ENCODE results near the gene ANKRD40. TPM values are rescaled to one million over a fixed set of nuclear protein-coding genes. Genes with fewer than 3 reads are reported as not detected.
"Not testable (repeated sequence)": the region's sequence is repeated elsewhere in the genome, so short reads cannot be mapped to it uniquely, and the experiment has no call there.

Gene ANKRD40
- total RNA-seq, 1 experiment from 2014 or later, result 44.3 TPM

DNA sequence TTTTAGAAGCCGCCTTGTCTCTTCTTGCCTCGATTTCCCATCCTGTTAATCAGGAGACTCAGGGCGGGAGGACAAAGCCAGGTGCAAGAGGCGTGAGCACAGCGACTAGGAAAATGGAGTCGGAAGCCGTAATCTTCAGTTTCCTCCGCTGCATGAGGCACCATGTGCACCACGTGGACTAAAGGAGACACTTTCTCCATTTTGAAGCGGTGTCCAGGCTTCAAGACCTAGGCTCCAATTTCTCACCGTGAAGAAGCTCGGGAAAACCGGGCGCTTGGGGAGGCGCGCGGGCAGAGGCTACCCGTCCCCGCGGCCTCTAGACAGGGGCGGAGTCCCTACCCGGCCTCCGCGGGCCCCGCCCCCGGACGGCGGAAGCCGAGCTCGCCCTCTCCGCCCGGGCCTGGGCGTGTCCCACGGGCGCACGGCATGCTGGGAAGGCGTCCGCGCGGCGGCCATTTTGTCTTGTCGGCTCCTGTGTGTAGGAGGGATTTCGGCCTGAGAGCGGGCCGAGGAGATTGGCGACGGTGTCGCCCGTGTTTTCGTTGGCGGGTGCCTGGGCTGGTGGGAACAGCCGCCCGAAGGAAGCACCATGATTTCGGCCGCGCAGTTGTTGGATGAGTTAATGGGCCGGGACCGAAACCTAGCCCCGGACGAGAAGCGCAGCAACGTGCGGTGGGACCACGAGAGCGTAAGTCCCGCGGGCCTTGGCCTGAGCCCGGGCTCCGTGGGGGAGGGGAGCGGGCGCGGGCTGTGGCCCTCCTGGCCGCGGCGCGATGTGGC, 11.6 kb upstream of the ANKRD40 start, which contains the start of gene LUC7L3:
TSS of gene LUC7L3 (plus strand) at position 460 of the 780 bp plus-strand sequence. CDS start at position 590, 130 bp downstream.
- in situ Hi-C loops (cut with HindIII; ENCODE audit: low pct_unique_long_range_greater_than_20kb, low sequenced_read_pairs), result no loop called here
- peak; percentile 96 for DNase-seq (ENCODE audit: low read depth)

DNA sequence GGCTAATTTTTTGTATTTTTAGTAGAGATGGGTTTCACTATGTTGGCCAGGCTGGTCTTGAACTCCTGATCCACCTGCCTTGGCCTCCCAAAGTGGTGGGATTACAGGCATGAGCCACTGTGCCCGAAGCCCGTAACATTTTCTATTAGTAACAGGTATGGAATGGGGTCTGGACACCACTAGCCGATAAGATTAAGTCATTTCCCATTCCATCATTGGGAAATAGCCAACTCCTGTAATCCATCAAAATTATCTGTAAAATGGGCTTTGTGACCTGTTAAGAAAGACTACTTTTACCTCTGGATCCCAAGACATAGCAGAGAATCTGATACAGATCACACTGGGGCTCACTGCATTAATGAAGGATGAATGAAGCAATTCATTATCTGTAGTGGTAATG, 7.8 kb upstream of the ANKRD40 start:
- in situ Hi-C loops (cut with HindIII; ENCODE audit: low pct_unique_long_range_greater_than_20kb, low sequenced_read_pairs), result no loop called here
- no peak for DNase-seq (ENCODE audit: low read depth)

DNA sequence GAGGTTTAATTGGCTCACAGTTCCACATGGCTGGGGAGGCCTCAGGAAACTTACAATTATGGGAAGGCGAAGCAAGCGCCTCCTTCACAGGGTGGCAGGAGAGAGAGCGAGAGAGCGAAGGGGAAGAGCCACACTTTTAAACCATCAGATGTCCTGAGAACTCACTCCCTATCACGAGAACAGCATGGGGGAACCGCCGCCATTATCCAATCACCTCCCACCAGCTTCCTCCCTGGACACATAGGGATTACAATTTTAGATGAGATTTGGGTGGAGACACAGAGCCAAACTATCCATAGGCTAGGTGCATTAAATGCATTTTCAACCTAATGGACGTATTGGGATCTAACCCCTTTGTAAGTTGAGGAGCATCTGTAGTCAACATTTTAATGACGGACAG, 4.9 kb upstream of the ANKRD40 start:
- in situ Hi-C loops (cut with HindIII; ENCODE audit: low pct_unique_long_range_greater_than_20kb, low sequenced_read_pairs), result no loop called here

DNA sequence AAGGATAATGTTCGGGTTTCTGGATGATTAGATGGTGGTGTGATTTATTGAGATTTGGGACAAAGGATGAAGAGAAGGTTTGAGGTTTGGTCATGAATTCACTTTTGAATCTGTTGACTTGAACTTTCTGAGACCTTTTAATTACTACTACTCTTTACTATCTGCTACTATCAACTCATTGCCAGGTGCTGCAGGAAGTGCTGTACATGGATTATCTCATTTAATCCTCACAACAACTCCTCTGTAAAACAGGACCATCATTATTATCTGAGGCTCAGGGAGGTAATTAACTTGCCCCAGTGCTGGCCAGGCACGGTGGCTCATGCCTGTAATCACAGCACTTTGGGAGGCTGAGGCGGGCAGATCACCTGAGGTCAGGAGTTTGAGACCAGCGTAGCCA, 2.9 kb upstream of the ANKRD40 start:
- in situ Hi-C loops (cut with HindIII; ENCODE audit: low pct_unique_long_range_greater_than_20kb, low sequenced_read_pairs), result no loop called here
- DNase-seq (ENCODE audit: low read depth), result no peak

More for the DNA sequence above, 4.9 kb upstream of the ANKRD40 start:
- DNase-seq (ENCODE audit: low read depth), result no peak

DNA sequence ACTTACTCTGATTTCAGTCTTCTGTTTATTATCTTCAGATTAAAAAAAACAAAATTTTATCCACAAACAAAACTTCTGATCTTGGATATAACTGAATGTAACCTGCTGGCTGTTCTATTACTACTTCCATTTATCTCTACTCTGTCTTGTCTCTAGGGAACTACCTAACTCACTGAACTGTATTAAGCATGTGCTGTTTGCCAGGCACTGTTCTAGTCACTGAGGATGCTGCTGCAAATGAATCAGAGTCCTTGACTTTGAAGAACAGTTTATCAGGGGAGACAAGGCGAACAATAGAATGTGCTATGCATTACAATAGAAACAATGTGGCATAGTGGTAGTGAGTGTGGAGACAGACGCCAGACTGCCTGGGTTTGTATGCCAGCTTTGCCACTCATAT, 2.3 kb upstream of the ANKRD40 start:
- in situ Hi-C loops (cut with HindIII; ENCODE audit: low pct_unique_long_range_greater_than_20kb, low sequenced_read_pairs), result no loop called here
- no peak for DNase-seq (ENCODE audit: low read depth)

DNA sequence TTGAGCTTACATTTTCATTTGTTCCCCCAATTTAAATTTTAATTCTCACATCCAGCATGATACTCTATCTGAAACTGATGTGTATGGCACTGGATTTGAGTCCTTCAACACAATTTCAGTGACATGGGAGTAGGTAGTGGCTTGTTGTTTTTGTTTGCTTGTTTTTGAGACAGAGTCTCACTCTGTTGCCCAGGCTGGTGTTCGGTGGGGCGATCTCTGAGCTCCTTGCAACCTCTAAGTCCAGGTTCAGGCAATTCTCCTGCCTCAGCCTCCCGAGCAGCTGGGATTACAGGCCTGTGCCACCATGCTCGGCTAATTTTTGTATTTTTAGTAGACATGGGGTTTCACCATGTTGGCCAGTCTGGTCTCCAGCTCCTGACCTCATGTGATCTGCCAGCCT, 1.3 kb upstream of the ANKRD40 start:
- DNase-seq (ENCODE audit: low read depth); in situ Hi-C loops (cut with HindIII; ENCODE audit: low pct_unique_long_range_greater_than_20kb, low sequenced_read_pairs): not testable (repeated sequence)

DNA sequence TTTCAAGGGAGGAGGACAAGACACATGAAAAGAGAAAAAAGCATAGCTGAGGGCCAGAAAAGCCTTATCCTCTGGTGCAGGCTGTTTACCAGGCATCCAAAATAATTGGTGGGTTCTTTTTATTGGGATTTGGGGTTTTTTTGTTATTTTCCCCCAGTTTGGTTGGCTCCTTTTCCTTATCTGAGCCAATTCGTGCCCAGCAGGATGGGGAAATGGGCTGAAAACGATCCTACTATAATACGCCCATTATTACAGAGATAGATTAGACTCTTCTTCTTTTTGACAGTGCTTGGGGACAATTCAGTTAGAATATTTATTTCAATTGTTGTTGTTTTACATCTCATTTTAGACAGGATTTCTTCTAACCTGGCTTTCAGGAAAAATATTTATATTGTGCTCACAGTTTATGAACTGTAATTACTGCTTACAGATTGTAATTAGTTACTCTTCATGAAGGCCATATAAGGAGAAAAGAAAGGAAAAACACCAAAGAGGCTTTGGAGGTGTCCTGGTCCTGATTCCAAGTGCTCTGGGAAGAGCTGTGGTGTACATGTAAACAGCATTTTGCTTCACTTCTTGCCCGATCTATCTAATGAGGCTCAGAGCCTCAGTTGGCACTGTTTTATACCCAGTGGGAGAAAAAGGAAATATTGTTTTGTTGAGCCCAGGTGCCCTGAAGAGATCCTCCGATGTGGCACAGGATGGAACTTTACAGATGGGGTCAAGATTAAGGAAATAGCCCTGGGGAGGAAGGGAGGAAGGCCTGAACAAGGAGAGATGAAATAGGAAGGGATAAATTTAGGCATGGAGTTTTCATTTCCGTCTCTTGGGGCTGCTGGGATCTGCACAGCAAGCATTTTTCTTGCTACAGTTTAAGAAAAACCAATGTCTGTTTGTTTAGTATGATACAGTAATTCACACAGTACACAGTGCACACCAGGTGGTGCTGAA, 611 bp upstream of the ANKRD40 start:
- in situ Hi-C loops (cut with HindIII; ENCODE audit: low pct_unique_long_range_greater_than_20kb, low sequenced_read_pairs), result no loop called here

DNA sequence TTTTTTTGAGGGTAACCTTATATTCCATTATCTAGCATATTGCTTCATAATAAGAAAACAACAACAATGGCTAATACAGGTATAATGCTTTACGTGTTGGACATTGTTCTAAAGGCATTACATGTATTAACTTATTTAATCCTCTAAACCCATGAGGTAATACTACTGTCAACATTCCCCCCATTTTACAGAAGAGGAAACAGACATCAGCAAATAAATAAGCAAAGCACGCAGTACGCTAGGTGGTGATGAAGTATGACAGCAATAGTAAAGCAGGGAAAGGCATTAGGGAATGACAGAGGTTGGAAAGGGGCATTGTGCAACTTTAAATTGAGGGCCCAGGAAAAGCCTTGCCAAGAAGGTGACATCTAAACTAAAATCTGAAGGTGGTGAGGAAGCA, 4.6 kb downstream of the ANKRD40 start:
- no peak for DNase-seq (ENCODE audit: low read depth)
- in situ Hi-C loops (cut with HindIII; ENCODE audit: low pct_unique_long_range_greater_than_20kb, low sequenced_read_pairs), result loop anchor here (5.0 kb wide), 1 partner anchor 66 kb away; no protein-coding TSS in a partner anchor

More for the DNA sequence above, 611 bp upstream of the ANKRD40 start:
- DNase-seq (ENCODE audit: low read depth), result no peak

DNA sequence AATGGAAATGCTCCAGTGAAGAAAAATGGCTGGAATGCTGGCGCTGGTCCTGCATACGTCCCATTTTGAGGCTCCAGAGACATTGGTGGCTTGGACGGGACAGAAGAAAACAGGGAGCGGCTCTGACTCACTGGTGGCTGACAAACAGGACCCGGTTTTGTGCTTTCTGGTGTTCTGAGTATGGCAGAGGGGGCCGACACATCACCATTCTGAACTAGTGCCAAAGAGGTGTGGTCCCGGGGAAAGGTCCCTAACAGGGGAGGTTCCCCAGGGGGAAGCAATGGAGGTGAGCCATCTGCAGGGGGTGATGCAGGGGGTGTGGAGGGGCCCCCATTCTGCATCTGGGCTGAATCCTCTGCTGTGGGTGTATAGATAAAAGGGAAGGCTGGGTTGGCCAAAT, 8.3 kb downstream of the ANKRD40 start:
- no peak for DNase-seq (ENCODE audit: low read depth)

DNA sequence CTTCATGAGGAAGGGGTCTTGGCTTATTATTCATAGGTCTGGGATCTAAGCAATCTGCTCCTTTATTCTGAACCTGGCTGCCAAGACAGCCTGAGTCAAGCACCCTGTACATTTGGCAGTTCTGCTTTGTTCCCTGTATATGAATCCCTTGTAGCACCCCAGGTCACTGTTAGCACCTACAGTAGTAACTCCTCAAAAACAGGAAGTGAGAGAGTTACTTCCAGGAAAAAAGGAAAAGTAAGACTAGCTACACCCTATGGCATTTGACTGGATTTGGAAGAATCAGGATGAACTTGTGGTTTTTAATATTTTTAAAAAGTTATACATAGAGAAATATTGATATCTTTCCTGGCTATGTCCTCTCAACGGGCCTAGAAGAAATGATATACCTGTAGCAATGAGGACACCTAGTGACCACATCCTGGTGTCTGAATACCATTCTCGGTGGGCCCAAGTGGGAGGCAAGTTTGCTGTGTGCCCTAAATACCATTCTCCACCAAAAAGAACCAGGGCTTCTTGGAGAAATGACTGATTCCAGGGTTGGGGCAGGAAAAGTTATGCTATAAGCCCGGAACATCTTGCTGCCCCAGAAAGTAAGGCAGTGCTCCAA, 9.9 kb downstream of the ANKRD40 start:
- no peak for DNase-seq (ENCODE audit: low read depth)
- in situ Hi-C loops (cut with HindIII; ENCODE audit: low pct_unique_long_range_greater_than_20kb, low sequenced_read_pairs), result no loop called here

More for the DNA sequence above, 8.3 kb downstream of the ANKRD40 start:
- in situ Hi-C loops (cut with HindIII; ENCODE audit: low pct_unique_long_range_greater_than_20kb, low sequenced_read_pairs), result no loop called here

DNA sequence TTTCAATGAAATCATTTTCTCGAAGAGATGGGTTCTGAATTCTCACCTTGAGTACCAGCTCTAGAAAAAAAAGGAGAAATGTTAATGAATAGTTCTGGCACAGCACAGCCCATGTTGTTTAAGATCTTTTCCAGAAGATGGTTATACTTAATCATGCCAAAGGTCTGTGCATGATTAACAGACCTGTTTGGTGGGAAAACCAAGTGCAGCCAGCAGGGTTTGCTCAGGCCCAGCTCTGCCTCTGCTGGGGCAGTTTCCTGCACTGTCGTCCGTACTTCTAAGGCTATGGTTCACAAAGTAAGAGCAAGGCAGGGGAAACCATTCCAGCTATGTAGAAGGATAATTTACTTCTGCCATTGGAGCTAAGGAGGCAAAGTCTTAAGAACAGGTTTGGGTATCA, 10.7 kb downstream of the ANKRD40 start:
- in situ Hi-C loops (cut with HindIII; ENCODE audit: low pct_unique_long_range_greater_than_20kb, low sequenced_read_pairs), result no loop called here
- no peak for DNase-seq (ENCODE audit: low read depth)

DNA sequence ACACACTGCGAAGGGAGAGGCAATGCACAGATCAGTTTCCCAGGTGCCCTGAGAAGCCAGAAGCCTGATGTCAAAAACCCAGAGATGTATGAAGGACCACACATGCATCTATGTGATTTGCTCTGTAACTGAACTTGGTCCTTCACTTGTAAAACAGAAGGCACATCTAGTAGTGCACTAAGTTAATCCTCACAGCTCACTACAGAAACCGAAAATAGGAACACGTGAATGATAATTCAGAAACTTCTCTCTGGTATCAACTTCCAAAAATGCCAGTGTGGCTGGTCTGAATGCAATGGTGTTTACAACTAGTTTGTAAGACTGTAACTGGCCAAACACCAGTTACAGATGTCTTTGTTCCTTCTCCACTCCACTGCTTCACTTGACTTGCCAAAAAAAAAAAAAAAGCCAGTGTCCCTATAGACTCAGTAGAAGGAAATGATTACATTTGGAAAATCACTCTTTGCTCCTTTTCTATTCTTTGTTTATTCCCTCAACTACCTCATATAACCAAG, 11.3 kb downstream of the ANKRD40 start:
- no peak for DNase-seq (ENCODE audit: low read depth)
- in situ Hi-C loops (cut with HindIII; ENCODE audit: low pct_unique_long_range_greater_than_20kb, low sequenced_read_pairs), result no loop called here

DNA sequence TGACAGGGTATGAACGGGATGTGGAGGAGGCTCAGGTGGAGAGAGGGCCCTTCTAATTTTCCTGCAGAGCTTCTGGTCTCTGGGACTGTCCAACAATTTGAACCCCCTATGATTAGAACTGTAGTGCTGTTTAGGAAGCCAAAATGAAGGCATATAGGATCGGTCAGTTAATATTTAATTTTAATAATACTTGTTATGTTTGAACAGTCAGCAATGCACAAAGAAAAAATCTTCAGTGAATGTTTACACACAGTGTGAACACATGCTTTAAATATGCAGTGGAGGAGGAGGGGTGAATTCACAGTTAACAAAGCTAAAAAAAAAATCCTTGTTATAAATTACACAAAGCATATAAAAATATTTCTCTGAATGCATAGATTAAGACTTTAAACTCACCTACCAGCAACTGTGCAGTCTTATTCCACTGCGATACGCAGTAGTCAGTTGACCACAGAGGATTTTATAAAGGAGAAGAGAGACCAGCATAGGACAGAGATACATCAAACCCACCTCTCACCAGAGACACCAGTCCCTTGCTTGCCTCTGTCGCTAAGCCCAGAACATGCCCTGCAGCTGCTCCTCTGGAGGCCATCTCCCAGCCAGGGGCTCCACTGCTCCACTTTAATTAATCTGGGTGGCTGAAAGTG, 14.6 kb downstream of the ANKRD40 start:
- DNase-seq (ENCODE audit: low read depth), result peak; percentile 86
- in situ Hi-C loops (cut with HindIII; ENCODE audit: low pct_unique_long_range_greater_than_20kb, low sequenced_read_pairs), result no loop called here

DNA sequence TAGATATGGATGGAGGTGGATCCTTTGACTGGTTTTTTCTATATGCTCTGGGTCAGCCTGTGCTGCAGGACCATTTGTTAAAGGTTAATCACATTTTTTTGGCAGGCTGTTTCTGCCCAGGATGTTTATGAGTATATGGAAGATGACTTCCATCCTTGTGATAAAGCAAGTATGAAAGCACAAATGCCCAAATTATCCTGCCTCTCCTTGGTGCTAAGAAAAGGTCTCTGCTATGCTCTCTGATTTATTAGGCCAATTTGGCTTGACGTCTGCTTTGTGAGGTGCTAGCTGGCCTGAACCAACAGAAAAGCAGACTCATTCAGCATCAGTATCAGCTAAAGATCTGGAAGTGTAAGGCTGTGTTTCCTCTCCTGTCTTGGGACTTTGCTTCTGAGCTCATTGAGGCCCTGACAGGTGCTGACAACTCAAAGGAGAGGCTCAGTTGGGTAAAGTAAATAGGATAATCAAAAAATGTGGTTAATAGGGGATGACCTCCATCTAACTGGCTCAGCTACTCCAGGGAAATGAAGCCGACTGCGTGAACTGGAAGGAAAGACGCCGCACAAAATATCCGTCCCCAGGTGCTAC, 15.2 kb downstream of the ANKRD40 start:
- peak; percentile 82 for DNase-seq (ENCODE audit: low read depth)
- in situ Hi-C loops (cut with HindIII; ENCODE audit: low pct_unique_long_range_greater_than_20kb, low sequenced_read_pairs), result no loop called here

DNA sequence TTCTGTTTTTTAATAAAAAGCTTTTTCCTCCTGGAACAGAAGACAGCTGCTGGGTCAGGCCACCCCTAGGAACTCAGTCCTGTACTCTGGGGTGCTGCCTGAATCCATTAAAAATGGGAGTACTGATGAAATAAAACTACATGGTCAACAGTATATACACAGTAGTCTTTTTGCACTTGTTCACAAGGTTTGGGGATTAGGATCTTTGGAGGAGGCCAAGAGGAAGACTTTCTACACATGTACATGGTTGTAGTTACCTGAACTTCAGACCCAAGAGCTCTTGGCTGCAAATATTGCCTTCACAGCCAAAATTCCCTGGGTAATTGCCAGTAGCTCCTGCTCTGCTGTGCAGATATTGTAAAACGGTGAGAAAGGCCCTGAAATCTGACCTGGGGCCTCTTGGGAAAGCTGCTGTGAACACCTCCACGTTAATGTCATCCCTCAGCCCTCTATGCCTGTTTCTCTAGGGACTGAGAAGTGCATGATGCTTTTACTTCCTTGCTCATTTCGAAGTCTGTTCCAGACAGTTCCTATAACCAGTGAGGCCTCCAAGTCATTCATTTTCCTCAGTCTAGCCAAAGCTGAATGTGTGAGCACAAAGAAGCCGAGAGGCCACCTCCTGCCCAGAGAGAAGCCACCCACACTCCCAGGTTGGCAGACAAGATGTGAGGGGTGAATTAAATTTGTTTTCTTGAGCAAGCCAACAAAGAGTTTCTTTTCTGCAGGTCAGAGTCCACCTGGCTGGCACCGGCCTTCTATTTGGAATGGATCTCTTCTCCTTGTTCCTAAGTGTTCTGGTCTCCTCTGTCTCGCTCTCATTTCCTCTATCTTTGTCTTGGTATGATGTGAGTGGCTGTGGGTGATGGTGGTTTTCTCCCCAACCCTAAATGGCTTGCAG, 15.9 kb downstream of the ANKRD40 start:
- in situ Hi-C loops (cut with HindIII; ENCODE audit: low pct_unique_long_range_greater_than_20kb, low sequenced_read_pairs), result no loop called here
- no peak for DNase-seq (ENCODE audit: low read depth)

DNA sequence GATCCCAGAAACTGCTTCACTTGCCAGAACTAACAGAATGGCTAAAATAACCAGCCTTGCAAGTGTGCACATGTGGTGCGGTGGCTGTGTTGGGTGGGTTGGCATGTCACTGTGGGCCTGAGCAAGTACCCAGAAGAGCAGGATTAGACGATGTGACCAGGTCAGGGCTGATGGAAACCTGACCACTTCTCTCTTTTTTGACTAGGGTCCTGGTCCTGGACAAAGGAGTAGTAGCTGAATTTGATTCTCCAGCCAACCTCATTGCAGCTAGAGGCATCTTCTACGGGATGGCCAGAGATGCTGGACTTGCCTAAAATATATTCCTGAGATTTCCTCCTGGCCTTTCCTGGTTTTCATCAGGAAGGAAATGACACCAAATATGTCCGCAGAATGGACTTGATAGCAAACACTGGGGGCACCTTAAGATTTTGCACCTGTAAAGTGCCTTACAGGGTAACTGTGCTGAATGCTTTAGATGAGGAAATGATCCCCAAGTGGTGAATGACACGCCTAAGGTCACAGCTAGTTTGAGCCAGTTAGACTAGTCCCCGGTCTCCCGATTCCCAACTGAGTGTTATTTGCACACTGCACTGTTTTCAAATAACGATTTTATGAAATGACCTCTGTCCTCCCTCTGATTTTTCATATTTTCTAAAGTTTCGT, 16.7 kb downstream of the ANKRD40 start:
- peak; percentile 0 for DNase-seq (ENCODE audit: low read depth)
- in situ Hi-C loops (cut with HindIII; ENCODE audit: low pct_unique_long_range_greater_than_20kb, low sequenced_read_pairs), result no loop called here

Measured in Caki2 (cell line).